Hindlimb muscle (tissue), 1 donor: ENCODE results near the gene MYOF. TPM values are rescaled to one million over a fixed set of nuclear protein-coding genes. Genes with fewer than 3 reads are reported as not detected.
"Not testable (repeated sequence)": the region's sequence is repeated elsewhere in the genome, so short reads cannot be mapped to it uniquely, and the experiment has no call there.

ENCODE experiments used
- DNase-seq: peaks from one replicate; pipeline ENCODE4 v3.0.0-alpha.2; 2013
- polyA plus RNA-seq: library from polyadenylated mRNA; unstranded; fragments of 120-200 nt; gene quantifications from one replicate; pipeline ENCODE4 v1.2.1, GENCODE V29; 2013; ENCODE audit not compliant: insufficient read length

The MYOF gene
- polyA plus RNA-seq, 1 donor = 51.4 TPM

DNA sequence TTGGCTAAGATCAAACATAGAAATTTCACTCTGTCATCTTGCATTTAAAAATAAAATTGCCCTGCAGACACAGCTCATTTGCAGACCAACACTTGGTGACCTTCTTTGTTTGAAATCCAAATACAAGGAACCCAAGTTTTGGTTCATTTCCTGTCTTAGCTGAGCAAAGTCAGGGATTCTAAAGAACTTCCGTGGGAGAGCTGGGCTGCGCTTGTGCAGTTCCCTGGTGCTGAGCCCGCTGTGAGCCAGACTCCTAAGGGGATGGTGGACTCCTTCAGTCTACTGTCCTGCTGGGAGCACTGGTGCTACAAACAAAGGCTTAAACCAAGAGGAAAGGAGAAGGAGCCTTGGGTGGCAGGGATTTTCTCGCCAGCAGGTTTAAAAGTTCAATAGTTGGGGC is 60.0 kb downstream of the MYOF start:
- no peak for DNase-seq

DNA sequence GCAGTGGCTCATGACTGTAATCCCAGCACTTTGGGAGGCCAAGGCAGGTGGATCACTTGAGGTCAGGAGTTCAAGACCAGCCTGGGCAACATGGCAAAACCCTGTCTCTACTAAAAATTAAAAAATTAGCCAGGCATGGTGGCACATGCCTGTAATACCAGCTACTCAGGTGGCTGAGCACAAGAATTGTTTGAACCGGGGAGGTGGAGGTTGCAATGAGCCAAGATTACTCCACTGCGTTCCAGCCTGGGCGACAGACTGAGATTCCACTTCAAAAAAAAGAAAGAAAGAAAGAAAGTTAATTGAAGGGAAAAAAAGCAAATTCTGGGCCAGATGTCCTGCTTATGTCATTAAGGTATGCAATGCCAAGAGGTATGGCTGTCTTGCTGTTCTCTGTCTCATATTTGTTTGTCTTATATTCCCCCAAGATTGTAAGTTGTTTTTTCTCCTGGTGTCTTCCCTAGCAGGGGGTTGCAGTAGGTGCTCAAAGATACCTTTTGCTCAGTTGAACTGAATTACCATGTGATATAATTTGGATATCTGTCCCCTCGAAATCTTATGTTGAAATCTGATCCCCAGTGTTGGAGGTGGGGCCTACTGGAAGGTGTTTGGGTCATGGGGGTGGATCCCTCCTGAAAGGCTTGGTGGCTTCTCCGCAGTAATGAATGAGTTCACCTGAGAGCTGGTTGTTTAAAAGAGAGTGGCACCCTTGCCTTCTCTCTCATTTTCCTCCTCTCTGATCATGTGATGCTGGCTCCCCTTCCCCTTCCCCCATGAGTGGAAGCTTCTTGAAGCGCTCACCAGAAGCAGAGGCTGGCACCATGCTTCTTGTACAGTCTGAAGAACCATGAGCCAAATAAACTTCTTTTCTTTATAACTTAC is 60.9 kb downstream of the MYOF start:
- no peak for DNase-seq

GRCh38 chr10:93420091-93420490 is 62.0 kb downstream of the MYOF start:
- DNase-seq = peak; percentile 73

DNA sequence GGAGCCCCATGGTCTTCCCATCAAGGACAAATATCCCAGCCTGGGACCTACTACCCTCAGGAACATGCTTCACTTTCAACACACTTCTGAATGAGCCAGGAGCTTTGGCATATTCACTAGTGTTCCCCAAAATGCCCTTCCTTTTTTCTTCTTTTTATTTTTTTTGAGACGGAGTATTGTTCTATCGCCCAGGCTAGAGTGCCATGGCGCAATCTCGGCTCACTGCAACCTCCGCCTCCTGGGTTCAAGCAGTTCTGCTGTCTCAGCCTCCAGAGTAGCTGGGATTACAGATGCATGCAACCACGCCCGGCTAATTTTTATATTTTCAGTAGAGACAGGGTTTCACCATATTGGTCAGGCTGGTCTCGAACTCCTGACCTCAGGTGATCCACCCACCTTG is 63.1 kb downstream of the MYOF start:
- DNase-seq = not testable (repeated sequence)

GRCh38 chr10:93417921-93418320 is 64.2 kb downstream of the MYOF start:
- no peak for DNase-seq

DNA sequence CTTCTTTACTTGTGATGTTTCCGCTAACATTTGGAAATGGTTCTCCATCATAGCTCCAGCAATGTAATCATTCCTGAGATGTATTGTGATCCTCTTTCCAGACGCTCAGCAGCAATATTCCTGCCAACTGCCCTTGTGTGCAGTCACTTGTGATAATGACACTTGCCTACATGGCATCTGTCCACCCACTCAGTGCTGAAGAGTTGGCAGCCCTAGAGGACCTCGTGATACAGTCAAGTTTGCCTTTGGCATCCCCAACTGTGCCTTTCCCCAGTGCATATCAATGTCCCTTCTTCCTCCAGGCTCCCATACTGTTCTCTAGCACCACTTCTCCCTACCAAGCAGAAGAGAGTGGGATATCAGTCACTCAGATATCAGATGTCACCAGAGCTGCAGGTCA is 64.9 kb downstream of the MYOF start:
- DNase-seq = no peak

GRCh38 chr10:93416824-93417223 is 65.3 kb downstream of the MYOF start:
- DNase-seq = no peak

DNA sequence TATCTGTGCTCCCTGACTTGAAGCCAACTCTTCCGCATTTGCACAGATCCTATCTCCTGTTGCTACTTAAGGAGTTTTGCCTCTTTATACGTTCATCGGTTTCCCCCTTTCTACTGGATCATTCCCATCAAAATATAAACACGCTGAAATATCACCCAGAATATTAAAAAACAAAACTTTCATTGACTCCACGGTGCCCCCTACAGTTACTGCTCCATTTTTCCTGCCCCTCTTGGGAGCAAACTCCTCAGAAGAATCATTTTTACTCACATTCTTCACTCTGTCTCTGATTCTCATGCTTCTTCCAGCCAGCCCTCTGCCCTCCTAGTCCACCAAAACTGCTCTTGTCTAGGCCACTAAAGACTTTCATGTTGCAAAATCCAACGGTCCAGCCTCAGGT is 66.4 kb downstream of the MYOF start:
- no peak for DNase-seq

GRCh38 chr10:93413252-93413689 is 68.9 kb downstream of the MYOF start:
- no peak for DNase-seq

GRCh38 chr10:93412801-93413200 is 69.3 kb downstream of the MYOF start:
- no peak for DNase-seq

GRCh38 chr10:93410697-93411348 is 71.3 kb downstream of the MYOF start:
- DNase-seq = no peak

GRCh38 chr10:93408783-93409182 is 73.4 kb downstream of the MYOF start:
- DNase-seq = no peak

GRCh38 chr10:93406364-93407145 is 75.6 kb downstream of the MYOF start:
- no peak for DNase-seq

DNA sequence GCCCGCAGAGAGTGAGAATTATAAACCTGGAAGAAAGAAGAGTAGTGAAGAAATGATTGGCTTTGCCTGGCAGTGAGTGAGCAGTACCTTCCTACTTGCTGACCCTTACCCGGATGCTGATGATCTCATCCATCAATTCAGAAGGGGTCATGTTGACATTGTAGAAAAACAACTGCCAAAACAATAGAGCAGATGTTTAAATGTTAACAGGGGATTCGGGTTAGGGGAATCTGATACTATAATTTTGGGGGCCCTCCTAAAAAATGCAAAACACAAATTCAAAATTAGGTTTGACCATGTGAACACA is 78.1 kb downstream of the MYOF start:
- no peak for DNase-seq

DNA sequence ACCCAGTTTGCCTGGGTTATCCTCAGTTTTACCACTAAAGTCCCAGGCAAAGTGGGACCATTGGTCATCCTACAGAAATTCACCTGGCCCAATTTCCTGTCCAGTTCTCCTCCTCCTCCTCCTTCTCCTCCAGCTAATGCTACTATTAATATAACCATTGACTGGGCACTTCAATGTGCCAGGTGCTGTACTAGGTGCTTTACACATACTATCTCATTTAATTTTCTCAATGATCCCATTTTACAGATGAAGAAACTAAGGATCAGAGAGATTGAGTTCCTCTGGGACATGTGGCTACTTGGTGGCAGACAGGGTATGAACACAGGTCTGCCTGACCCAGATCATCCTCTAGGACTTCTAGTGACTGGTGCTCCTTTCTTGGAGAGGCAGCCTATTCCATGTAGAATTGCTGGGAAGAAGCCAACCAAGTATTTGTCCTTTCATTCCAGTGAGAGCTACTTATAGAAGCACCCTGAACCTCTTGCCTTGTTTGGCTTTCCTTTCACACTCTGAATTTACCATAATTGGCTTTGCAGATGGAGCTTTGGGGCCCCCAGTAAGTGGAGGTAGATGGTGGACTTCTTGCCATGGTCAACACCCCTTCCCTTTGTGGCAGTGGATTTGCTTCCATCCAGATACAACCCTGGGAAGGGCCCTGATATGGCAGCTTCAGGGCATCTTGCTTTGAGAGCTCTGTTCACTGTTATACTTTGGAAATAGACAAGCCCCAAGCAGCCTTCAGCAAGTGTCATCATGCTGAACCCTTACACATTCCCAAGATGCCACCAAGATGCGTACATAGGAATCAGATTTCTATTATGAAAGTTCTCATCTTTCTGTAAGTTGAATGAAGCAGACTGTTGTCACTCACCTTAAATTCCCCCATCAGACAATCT is 78.7 kb downstream of the MYOF start:
- DNase-seq = no peak

DNA sequence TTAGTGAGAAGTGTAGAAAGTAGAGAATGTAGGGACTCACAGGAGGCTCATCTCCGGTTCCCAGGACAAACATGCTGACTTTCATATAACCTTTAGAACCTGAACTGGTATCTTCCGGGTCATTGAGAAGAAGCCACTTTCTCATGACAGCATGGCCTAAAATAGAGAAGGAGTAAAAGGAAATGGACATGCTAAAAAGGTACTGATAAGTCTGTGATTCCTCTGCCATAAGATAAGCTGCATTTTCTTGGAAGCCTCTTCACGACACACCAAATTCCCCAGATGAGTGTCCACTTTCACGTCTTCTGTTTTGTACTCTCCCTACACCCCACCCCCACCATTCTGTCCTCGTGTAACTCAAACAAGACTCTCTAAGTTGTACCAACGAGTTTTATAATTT is 79.9 kb downstream of the MYOF start:
- DNase-seq = no peak

DNA sequence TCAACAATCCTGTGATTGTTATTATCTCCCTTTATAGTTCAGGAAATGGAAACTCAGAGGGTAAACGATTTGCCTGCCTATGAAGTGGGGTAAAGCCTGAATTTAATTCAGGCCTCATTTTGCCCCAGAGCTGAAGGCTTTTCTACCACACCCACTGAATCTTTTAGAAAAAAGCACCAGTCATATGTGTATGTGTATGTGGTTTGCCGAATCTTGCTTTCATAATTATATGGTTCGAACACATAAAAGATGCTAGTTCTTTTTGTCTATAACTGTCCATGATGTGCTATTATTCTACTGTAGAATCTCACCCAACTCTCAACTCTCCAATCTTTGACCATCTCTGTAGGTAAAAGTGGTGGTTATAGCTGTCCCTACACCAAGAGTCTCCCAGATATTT is 83.6 kb downstream of the MYOF start:
- no peak for DNase-seq

DNA sequence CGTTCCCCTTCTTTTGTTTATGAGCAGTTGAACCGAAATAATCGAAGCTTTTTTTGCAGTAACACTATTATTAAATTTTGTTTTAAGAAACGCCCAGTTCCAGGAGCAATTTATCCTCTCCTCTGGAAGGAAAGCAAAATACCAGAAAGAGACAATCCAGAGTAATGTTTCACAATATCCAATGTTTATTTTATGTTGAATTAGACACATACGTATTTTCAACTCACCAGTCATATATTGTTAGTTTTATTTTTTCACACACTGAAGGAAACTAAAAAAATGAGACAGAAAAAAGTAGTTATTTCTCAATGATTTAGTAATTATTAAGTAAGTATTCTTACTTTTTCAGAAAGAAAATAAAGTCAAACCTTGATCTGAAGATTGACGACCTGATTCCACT is 85.1 kb downstream of the MYOF start:
- DNase-seq = no peak

DNA sequence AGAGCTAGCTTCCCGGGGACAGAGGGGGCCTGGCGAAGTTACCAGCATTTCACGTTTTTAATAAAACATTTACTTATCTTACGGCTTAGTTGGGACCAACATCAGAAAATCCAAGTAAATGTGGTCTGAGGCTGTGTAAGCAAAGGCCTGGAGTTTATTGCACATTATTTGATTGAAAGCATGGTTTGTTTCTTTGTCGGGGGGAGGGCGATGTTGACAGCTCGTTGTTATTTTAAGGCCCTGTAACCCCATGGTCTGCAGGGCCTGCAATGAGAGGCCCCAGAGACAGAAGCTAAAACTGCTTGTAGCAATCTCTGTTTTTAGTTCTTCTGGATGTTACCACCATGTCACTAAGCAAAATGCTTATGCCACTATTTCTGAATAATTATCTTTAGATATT is 88.9 kb downstream of the MYOF start:
- DNase-seq = no peak

- DNase-seq = no peak
Measured at GRCh38 chr10:93392121-93392520, 90.0 kb downstream of the MYOF start.

GRCh38 chr10:93390306-93391090 is 91.6 kb downstream of the MYOF start:
- no peak for DNase-seq
